ENCODE results near the gene GBE1.

DNA sequence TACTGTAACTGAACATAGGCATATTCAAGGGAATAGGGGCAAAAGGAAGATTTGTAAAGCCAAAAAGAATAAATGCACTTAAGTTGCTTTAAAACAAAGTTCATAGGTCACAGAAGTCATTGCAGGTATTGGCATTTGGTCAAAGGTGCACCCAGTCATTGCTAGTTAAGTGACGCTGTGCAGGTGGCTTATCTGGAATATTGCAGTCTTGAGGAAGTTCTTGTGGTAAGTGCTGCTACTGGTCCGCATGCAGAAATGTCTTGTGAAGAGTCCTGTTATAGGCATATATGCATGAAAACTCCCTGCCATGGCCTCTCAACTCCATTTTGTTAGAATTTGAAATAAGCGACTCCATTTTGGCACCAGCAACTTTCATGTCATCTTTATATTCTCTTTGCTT, 293.1 kb downstream of the GBE1 start:
- TF ChIP-seq, protein P1, sequence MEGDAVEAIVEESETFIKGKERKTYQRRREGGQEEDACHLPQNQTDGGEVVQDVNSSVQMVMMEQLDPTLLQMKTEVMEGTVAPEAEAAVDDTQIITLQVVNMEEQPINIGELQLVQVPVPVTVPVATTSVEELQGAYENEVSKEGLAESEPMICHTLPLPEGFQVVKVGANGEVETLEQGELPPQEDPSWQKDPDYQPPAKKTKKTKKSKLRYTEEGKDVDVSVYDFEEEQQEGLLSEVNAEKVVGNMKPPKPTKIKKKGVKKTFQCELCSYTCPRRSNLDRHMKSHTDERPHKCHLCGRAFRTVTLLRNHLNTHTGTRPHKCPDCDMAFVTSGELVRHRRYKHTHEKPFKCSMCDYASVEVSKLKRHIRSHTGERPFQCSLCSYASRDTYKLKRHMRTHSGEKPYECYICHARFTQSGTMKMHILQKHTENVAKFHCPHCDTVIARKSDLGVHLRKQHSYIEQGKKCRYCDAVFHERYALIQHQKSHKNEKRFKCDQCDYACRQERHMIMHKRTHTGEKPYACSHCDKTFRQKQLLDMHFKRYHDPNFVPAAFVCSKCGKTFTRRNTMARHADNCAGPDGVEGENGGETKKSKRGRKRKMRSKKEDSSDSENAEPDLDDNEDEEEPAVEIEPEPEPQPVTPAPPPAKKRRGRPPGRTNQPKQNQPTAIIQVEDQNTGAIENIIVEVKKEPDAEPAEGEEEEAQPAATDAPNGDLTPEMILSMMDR (IDR thresholded peaks at IDR 0.05), result no peak
- no peak for TF ChIP-seq EZH2phosphoT487 (IDR thresholded peaks at IDR 0.05)

Measured in neural progenitor cell (in vitro differentiated cells).